ENCODE data around the gene OR52H1.

- TF ChIP-seq CTCF (tag by site-specific recombination; IDR thresholded peaks at IDR 0.05) = no peak
- TF ChIP-seq PRDM4 (tag by site-specific recombination; IDR thresholded peaks at IDR 0.05) = no peak
- TF ChIP-seq SETDB1 (IDR thresholded peaks at IDR 0.05; ENCODE audit: insufficient read length, low read length) = no peak
- TF ChIP-seq HOXA7 (CRISPR knock-in tag; IDR thresholded peaks at IDR 0.05; ENCODE audit: borderline replicate concordance) = no peak
- TF ChIP-seq ZNF530 (tag by site-specific recombination; IDR thresholded peaks at IDR 0.05; ENCODE audit: low read depth) = no peak
- TF ChIP-seq REPIN1 (tag by site-specific recombination; IDR thresholded peaks at IDR 0.05; ENCODE audit: low read depth) = no peak
- no peak for TF ChIP-seq ZNF521 (tag by site-specific recombination; IDR thresholded peaks at IDR 0.05)
- TF ChIP-seq ZNF157 (tag by site-specific recombination; IDR thresholded peaks at IDR 0.05) = no peak
- no peak for TF ChIP-seq MYNN (tag by site-specific recombination; IDR thresholded peaks at IDR 0.05; ENCODE audit: borderline replicate concordance)
- no peak for TF ChIP-seq ZNF274 (IDR thresholded peaks at IDR 0.05; ENCODE audit: low read length)
- no peak for TF ChIP-seq ZNF274 (tag by site-specific recombination; IDR thresholded peaks at IDR 0.05; ENCODE audit: borderline replicate concordance)
- no peak for TF ChIP-seq ZNF133 (tag by site-specific recombination; IDR thresholded peaks at IDR 0.05)
- no peak for TF ChIP-seq ZNF354C (tag by site-specific recombination; IDR thresholded peaks at IDR 0.05; ENCODE audit: borderline replicate concordance, low read depth)
- TF ChIP-seq ZBTB11 (tag by site-specific recombination; conservative IDR thresholded peaks at IDR 0.05; ENCODE audit: low read depth) = no peak
- no peak for TF ChIP-seq REST (tag by site-specific recombination; IDR thresholded peaks at IDR 0.05)
These were observed 41.0 kb downstream of the OR52H1 start for GRCh38 chr11:5507177-5507932.
